ENCODE data around the gene CCDC141.

GRCh38 chr2:179037807-179038206 is 12.1 kb downstream of the CCDC141 start:
- no peak for TF ChIP-seq CTCF (IDR thresholded peaks at IDR 0.05; ENCODE audit: low read depth, low read length)
- no peak for TF ChIP-seq POLR2A (IDR thresholded peaks at IDR 0.05; ENCODE audit: extremely low read depth, insufficient read length)
- TF ChIP-seq, protein P1, sequence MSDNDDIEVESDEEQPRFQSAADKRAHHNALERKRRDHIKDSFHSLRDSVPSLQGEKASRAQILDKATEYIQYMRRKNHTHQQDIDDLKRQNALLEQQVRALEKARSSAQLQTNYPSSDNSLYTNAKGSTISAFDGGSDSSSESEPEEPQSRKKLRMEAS (IDR thresholded peaks at IDR 0.05; ENCODE audit: low read depth, low read length) = no peak
- TF ChIP-seq MYC (IDR thresholded peaks at IDR 0.05; ENCODE audit: low read depth, low read length) = no peak
